Measurements from ENCODE around the gene MAGEB10.
"Not testable (repeated sequence)": the region's sequence is repeated elsewhere in the genome, so short reads cannot be mapped to it uniquely, and the experiment has no call there.

MAGEB10 gene

GRCh38 chrX:27807690-27808089 is at the start of gene MAGEB10:
Gene MAGEB10 (plus strand): TSS chrX:27807990. CDS start chrX:27821307, 13,317 bp downstream.
- DNase-seq (ENCODE audit: low spot score): no peak

- DNase-seq (ENCODE audit: low spot score): no peak
Measured at GRCh38 chrX:27765718-27766117, 42.1 kb upstream of the MAGEB10 start.

- no peak for DNase-seq (ENCODE audit: low spot score)
Measured at GRCh38 chrX:27767387-27767786, 40.4 kb upstream of the MAGEB10 start.

GRCh38 chrX:27775984-27776383 is 31.8 kb upstream of the MAGEB10 start:
- no peak for DNase-seq (ENCODE audit: low spot score)

GRCh38 chrX:27796640-27797257 is 11.0 kb upstream of the MAGEB10 start:
- DNase-seq (ENCODE audit: low spot score): no peak

GRCh38 chrX:27797575-27797974 is 10.2 kb upstream of the MAGEB10 start:
- no peak for DNase-seq (ENCODE audit: low spot score)

GRCh38 chrX:27808226-27808625 is 436 bp downstream of the MAGEB10 start:
- no peak for DNase-seq (ENCODE audit: low spot score)

- not testable (repeated sequence) for DNase-seq (ENCODE audit: low spot score)
Measured at GRCh38 chrX:27808991-27809859, 1.4 kb downstream of the MAGEB10 start.

- no peak for DNase-seq (ENCODE audit: low spot score)
Measured at GRCh38 chrX:27815209-27815608, 7.4 kb downstream of the MAGEB10 start.

GRCh38 chrX:27823812-27824211 is 16.0 kb downstream of the MAGEB10 start:
- DNase-seq (ENCODE audit: low spot score): no peak

- no peak for DNase-seq (ENCODE audit: low spot score)
Measured at GRCh38 chrX:27838185-27838584, 30.4 kb downstream of the MAGEB10 start.

- DNase-seq (ENCODE audit: low spot score): no peak
Measured at GRCh38 chrX:27840881-27841280, 33.1 kb downstream of the MAGEB10 start.

GRCh38 chrX:27842859-27843258 is 35.1 kb downstream of the MAGEB10 start:
- DNase-seq (ENCODE audit: low spot score): no peak

- no peak for DNase-seq (ENCODE audit: low spot score)
Measured at GRCh38 chrX:27860337-27860736, 52.5 kb downstream of the MAGEB10 start.

- no peak for DNase-seq (ENCODE audit: low spot score)
Measured at GRCh38 chrX:27863809-27864208, 56.0 kb downstream of the MAGEB10 start.
